HG03280 (cell line): Measurements from ENCODE around the gene CCNG1.
"Not testable (repeated sequence)": the region's sequence is repeated elsewhere in the genome, so short reads cannot be mapped to it uniquely, and the experiment has no call there.

Source experiments
- ATAC-seq: cut with Tn5 transposase; IDR thresholded peaks from one replicate; pipeline ENCODE4 v1.9.1; 2021; ENCODE audit warnings: mild to moderate bottlenecking, moderate library complexity; ENCODE audit not compliant: unreplicated experiment

The CCNG1 gene

GRCh38 chr5:163440954-163441353 is 3.6 kb downstream of the CCNG1 start:
- no peak for ATAC-seq

GRCh38 chr5:163444526-163444925 is 7.1 kb downstream of the CCNG1 start:
- no peak for ATAC-seq

- ATAC-seq = no peak
These were observed 8.0 kb downstream of the CCNG1 start for GRCh38 chr5:163445345-163445744.

- no peak for ATAC-seq
These were observed 9.8 kb downstream of the CCNG1 start for GRCh38 chr5:163447191-163447590.

GRCh38 chr5:163447875-163448274 is 10.5 kb downstream of the CCNG1 start:
- no peak for ATAC-seq

GRCh38 chr5:163448491-163448890 is 11.1 kb downstream of the CCNG1 start:
- ATAC-seq = no peak

- no peak for ATAC-seq
These were observed 14.1 kb downstream of the CCNG1 start for GRCh38 chr5:163451489-163451888.

GRCh38 chr5:163453705-163454104 is 16.3 kb downstream of the CCNG1 start:
- ATAC-seq = no peak

- ATAC-seq = not testable (repeated sequence)
These were observed 18.0 kb downstream of the CCNG1 start for GRCh38 chr5:163455406-163455805.

GRCh38 chr5:163456029-163456589 is 18.7 kb downstream of the CCNG1 start:
- no peak for ATAC-seq

GRCh38 chr5:163456840-163457239 is 19.4 kb downstream of the CCNG1 start:
- no peak for ATAC-seq

- ATAC-seq = no peak
These were observed 21.5 kb downstream of the CCNG1 start for GRCh38 chr5:163458778-163459385.

- peak; percentile 5 for ATAC-seq
These were observed 22.0 kb downstream of the CCNG1 start for GRCh38 chr5:163459462-163459818.

- ATAC-seq = peak; percentile 82
These were observed 22.6 kb downstream of the CCNG1 start, which contains the start of gene NUDCD2 for GRCh38 chr5:163459819-163460561. NUDCD2 (minus strand) TSS chr5:163460102; CDS start chr5:163460050, 52 bp downstream.

- ATAC-seq = no peak
These were observed 23.3 kb downstream of the CCNG1 start, which contains the start of gene HMMR for GRCh38 chr5:163460562-163461171. HMMR (plus strand) TSS chr5:163460632; CDS start chr5:163460693, 61 bp downstream.

- ATAC-seq = no peak
These were observed 25.7 kb downstream of the CCNG1 start for GRCh38 chr5:163463063-163463435.

GRCh38 chr5:163467682-163468081 is 30.3 kb downstream of the CCNG1 start:
- ATAC-seq = no peak

GRCh38 chr5:163473635-163474243 is 36.3 kb downstream of the CCNG1 start:
- peak; percentile 87 for ATAC-seq

- no peak for ATAC-seq
These were observed 38.0 kb downstream of the CCNG1 start for GRCh38 chr5:163475411-163475810.

GRCh38 chr5:163478126-163478981 is 41.0 kb downstream of the CCNG1 start:
- no peak for ATAC-seq

GRCh38 chr5:163478982-163479271 is 41.5 kb downstream of the CCNG1 start:
- no peak for ATAC-seq
